ENCODE results near the gene PIEZO1. TPM values are rescaled to one million over a fixed set of nuclear protein-coding genes. Genes with fewer than 3 reads are reported as not detected.

The PIEZO1 gene
- total and polyA plus RNA-seq, 10 of the 15 experiments (the other 5 are each of a cell fraction or from before 2014, with no cell fraction given), result 1.3 to 169 (median 33.4) TPM

DNA sequence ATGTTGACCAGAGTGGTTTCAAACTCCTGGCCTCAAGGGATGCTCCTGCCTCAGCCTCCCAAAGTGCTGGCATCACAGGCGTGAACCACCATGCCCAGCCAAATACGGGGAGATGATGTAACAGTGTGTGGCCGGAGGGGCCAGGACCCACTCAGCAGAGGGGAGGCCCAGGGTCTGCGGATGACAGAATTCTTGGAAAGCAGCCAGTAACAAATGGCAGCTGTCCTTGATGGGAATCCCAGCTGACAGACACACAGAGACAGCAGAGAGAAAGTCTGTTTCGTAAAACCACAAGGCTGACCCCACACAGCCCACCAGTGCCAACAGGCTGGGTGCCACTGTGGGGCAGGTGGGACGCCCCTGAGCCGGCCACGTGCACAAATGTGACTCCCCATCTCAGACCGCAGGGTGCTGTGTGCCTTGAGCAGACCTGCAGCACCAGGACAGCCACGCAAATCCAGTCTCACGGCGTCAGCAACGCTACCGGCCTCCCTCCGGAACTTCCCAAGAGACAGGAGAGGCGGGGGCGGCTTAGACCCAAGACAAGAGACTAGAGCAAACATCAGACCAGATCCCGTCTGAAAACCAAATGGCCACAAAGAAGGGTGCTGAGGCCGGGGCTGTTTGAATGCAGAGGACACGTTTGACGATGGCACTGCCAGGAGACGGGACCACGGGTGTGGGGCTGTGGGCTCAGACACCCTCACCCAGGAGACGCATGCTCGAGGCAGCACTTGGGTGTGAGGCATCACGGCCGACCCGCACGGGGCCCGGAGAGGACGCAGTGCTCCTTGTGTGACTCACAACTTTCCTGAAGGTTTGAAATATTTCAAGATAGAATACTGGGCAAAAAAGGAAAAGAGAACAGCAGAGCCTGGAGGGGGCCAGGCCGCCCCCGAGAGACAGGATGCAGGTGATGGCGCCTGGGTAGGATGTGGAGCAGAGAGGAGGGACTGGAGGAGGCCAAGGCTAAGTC, 54.1 kb downstream of the PIEZO1 start:
- H3K9me3 ChIP-seq (replicated peaks; ENCODE audit: control insufficient read depth, insufficient read depth, low read length), result no peaks in the 10 kb centered on the region
- no peak for ATAC-seq
- H4K20me1 ChIP-seq (ENCODE audit: control insufficient read depth, insufficient read depth), result no peaks in the 10 kb centered on the region
- no peak for TF ChIP-seq FOS (IDR thresholded peaks at IDR 0.05; ENCODE audit: borderline replicate concordance, extremely low read depth, insufficient read length)
- TF ChIP-seq TCF7 (IDR thresholded peaks at IDR 0.05; ENCODE audit: borderline replicate concordance), result no peak
- no peak for TF ChIP-seq NR2C1 (IDR thresholded peaks at IDR 0.05)
- TF ChIP-seq MYB (IDR thresholded peaks at IDR 0.05; ENCODE audit: borderline replicate concordance, low read depth, low read length), result no peak
- TF ChIP-seq IKZF2 (IDR thresholded peaks at IDR 0.05), result no peak
- TF ChIP-seq, protein P1, sequence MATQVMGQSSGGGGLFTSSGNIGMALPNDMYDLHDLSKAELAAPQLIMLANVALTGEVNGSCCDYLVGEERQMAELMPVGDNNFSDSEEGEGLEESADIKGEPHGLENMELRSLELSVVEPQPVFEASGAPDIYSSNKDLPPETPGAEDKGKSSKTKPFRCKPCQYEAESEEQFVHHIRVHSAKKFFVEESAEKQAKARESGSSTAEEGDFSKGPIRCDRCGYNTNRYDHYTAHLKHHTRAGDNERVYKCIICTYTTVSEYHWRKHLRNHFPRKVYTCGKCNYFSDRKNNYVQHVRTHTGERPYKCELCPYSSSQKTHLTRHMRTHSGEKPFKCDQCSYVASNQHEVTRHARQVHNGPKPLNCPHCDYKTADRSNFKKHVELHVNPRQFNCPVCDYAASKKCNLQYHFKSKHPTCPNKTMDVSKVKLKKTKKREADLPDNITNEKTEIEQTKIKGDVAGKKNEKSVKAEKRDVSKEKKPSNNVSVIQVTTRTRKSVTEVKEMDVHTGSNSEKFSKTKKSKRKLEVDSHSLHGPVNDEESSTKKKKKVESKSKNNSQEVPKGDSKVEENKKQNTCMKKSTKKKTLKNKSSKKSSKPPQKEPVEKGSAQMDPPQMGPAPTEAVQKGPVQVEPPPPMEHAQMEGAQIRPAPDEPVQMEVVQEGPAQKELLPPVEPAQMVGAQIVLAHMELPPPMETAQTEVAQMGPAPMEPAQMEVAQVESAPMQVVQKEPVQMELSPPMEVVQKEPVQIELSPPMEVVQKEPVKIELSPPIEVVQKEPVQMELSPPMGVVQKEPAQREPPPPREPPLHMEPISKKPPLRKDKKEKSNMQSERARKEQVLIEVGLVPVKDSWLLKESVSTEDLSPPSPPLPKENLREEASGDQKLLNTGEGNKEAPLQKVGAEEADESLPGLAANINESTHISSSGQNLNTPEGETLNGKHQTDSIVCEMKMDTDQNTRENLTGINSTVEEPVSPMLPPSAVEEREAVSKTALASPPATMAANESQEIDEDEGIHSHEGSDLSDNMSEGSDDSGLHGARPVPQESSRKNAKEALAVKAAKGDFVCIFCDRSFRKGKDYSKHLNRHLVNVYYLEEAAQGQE (IDR thresholded peaks at IDR 0.05; ENCODE audit: low read depth, low read length), result no peak
- TF ChIP-seq ZBTB40 (IDR thresholded peaks at IDR 0.05; ENCODE audit: borderline replicate concordance), result no peak
- TF ChIP-seq FOXM1 (IDR thresholded peaks at IDR 0.05; ENCODE audit: low read depth, low read length), result no peak
- no peaks in the 10 kb centered on the region for H3K4me1 ChIP-seq (ENCODE audit: control insufficient read depth, insufficient read depth, low read length)
- POLR2A ChIA-PET, result no interaction called here
- CTCF ChIA-PET, result interaction anchor here (0.6 kb wide), 1 partner anchor 10 kb away, joined by 4 read pairs; no protein-coding TSS in a partner anchor
- in situ Hi-C loops (cut with MboI) (no loop called here), intact Hi-C loops (cut with micrococcal nuclease; ENCODE audit: unreplicated experiment) (no loop called here)
- H3K4me3 ChIP-seq, result no peak overlapping the region
- no TSS peak for BruUV-seq (replicated peaks)
- H3K79me2 ChIP-seq (ENCODE audit: control insufficient read depth, insufficient read depth, low read length), result no peaks in the 10 kb centered on the region
- H3K9ac ChIP-seq (ENCODE audit: control insufficient read depth, insufficient read depth, low read length), result no peak overlapping the region
- no peak overlapping the region for H3K27ac ChIP-seq (ENCODE audit: control insufficient read depth, insufficient read depth)
- no peak for FAIRE-seq
- SMC1A ChIA-PET (ENCODE audit: uncharacterized antibody, unreplicated experiment), result no interaction called here
- no peak for DNase-seq (ENCODE audit: low read depth, low spot score)
- no peak overlapping the region for H3K4me2 ChIP-seq (ENCODE audit: control insufficient read depth, insufficient read depth)
- RAD21 ChIA-PET (ENCODE audit: unreplicated experiment), result no interaction called here
- H2AFZ ChIP-seq (ENCODE audit: control insufficient read depth, low read depth, low read length), result no peak overlapping the region
- no peaks in the 10 kb centered on the region for H3K27me3 ChIP-seq (replicated peaks in 1 of 2; ENCODE audit: control insufficient read depth in 2 of 2, insufficient read depth in 2 of 2, low read length in 1 of 2)
- peaks cover 5 to 52% of the 10 kb centered on the region in 2 experiments; a peak in 3 of 4 replicates for H3K36me3 ChIP-seq (ENCODE audit: control insufficient read depth in 2 of 2, insufficient read depth in 2 of 2, low read length in 1 of 2)
- 93% methylated on average over 33 of the region's 34 CpGs for WGBS (ENCODE audit: insufficient coverage, insufficient replicate concordance, low lambda C conversion rate, missing lambda C conversion rate)

Measured in GM12878 (cell line).